ENCODE measurements around the gene ATP5MC3. TPM values are rescaled to one million over a fixed set of nuclear protein-coding genes. Genes with fewer than 3 reads are reported as not detected.

ATP5MC3 gene
- total and polyA plus RNA-seq, 2 of the 13 experiments (the other 11 are each of a cell fraction or from before 2014, with no cell fraction given) = 676 to 1,007 TPM

DNA sequence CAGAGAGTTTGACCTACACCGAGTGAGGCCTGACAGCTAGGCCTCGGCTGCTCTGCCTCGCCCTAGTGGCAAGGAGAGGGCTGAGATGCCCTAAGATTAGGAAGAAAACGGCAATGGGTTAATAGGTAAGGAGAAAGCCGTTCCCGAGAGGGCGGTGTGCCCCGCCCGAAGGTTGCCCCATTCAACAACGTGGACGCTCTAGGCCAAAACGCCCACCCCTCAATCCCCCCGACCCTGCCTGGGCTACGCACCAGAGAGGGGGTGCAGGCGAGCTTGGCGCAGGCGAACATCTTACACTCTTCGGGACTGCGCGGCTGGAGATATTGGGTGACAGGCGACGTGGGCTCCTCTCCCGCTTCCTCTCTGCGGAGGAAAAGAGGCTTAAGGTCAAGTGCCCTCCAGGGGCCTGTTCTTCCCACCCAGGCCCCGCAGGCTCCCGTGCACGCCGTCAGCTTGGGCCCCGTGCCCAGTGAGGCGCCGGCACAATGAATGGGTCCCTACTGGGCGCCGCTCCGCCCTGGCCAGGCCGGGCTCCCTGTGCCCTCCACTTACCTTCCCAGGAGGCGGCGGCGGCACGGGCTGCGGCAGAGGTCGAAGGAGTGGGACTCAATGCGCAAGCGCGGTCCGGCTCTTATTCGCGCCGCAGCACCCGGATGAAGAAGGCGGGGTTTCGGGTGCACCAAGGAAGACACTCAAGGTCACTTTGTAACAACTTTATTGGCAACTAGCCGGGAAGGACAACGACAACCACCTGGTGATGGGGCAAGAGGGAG lies at the start of gene ATP5MC3 (continued):
- TF ChIP-seq ATF6 (CRISPR knock-in tag; conservative IDR thresholded peaks at IDR 0.05) (peak; percentile 76), ZNF652 (CRISPR knock-in tag; IDR thresholded peaks at IDR 0.05; ENCODE audit: borderline replicate concordance, low read depth) (no peak; the same call in 1 of the 2 replicates), MTF2 (CRISPR knock-in tag; IDR thresholded peaks at IDR 0.05; ENCODE audit: borderline replicate concordance) (peak; percentile 62; the same call in 1 of the 2 replicates), THAP9 (CRISPR knock-in tag; IDR thresholded peaks at IDR 0.05; ENCODE audit: borderline replicate concordance) (peak; percentile 94), ZNF20 (CRISPR knock-in tag; IDR thresholded peaks at IDR 0.05) (no peak), NR3C1 (CRISPR knock-in tag; IDR thresholded peaks at IDR 0.05) (0 out of 2 replicates have a peak, but pooled peaks have one; percentile 24), ZNF256 (CRISPR knock-in tag; conservative IDR thresholded peaks at IDR 0.05) (peak; percentile 20; the same call in 1 of the 2 replicates), ZNF441 (CRISPR knock-in tag; IDR thresholded peaks at IDR 0.05; ENCODE audit: borderline replicate concordance) (peak; percentile 49), RERE (CRISPR knock-in tag; IDR thresholded peaks at IDR 0.05; ENCODE audit: low read depth) (no peak), KAT2B (IDR thresholded peaks at IDR 0.05; ENCODE audit: borderline replicate concordance, low read depth, low read length) (no peak), RFX3 (CRISPR knock-in tag; IDR thresholded peaks at IDR 0.05) (peak; percentile 28; the same call in 1 of the 2 replicates), SUZ12 (IDR thresholded peaks at IDR 0.05; ENCODE audit: low read depth, low read length) (no peak), POGZ (CRISPR knock-in tag; IDR thresholded peaks at IDR 0.05) (peak; percentile 100), CEBPZ (IDR thresholded peaks at IDR 0.05; ENCODE audit: low read length) (no peak), ZNF136 (CRISPR knock-in tag; IDR thresholded peaks at IDR 0.05; ENCODE audit: low read depth) (peak; percentile 57; the same call in 1 of the 2 replicates)
